Stimulated activated CD4-positive, alpha-beta T cell treated with anti-CD3 and anti-CD28 coated beads, Interleukin-15, amount 100 ng/mL, for 24 hours (primary cell): ENCODE results near the gene PRKAG2.
A peak's percentile ranks its signal among the peaks of the same experiment; 100 is the strongest.
"Not testable (repeated sequence)": the region's sequence is repeated elsewhere in the genome, so short reads cannot be mapped to it uniquely, and the experiment has no call there.

Source experiments
- DNase-seq: peaks from one replicate; pipeline ENCODE4 v3.0.0-alpha.2; 2020

PRKAG2 gene

DNA sequence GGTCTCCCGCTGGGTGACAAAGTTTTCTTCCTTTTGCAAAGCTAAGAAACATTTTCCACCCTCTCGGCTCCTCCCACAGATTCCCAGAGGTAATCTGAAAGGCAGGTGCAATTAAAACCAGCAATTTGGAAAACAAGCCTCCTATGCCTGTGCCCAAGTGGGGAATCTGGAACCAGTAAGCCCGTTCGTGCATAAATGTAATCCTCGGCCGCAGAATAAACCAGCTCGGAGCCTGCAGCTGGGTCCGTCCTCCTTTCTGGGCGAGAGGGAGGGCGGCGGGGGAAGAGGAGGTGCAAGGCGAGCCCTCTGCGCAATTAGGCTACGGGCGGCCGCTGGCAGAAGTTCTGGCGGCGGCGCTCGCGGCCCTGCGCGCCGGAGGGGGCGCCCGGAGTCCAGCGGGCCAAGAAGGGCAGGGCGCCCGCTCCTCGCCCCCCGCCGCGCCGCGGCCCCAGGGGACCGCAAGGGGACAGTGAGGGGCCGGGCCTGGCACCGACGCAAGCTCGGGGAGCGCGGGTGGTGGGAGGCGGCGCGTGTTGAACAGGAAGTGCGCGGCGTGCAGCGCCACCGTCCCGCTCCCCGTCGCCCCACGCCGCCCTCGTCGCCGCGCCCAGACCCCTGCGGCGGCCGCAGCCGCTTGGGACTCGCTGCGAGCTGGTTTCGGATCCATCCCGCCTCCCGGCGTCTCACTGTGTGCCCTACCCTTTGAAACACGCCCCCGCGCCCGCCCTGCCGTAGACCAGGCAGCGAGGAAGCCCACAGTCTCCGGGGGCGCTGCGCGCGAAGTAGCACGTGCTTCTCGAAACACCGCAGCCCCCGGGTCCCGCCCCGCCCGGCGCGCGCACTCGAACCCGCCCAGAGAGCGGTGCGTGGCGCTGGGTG is at the start of gene PRKAG2:
Gene PRKAG2, minus strand, starts transcription at position 217 of the 879 bp plus-strand sequence. CDS start 495 bp downstream, outside the sequence.
- DNase-seq = peak; percentile 84

DNA sequence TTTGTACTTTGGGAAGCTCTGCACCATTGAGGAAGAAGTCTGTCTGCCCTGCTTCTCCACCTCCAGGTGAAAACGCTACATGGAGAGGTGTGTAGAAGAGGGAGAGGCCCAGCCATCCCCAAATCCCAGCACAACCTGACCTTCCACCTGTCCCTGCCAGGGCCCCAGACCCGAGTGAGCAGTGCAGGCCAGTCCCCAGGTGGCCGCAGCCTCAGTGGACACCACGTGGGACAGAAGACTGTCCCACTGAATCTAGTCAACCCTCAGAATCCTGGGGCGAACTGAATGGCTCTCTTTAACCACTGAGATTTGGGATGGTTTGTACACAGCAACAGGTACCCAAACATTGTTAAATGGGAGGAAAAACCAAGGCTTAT is 49.4 kb upstream of the PRKAG2 start:
- no peak for DNase-seq

DNA sequence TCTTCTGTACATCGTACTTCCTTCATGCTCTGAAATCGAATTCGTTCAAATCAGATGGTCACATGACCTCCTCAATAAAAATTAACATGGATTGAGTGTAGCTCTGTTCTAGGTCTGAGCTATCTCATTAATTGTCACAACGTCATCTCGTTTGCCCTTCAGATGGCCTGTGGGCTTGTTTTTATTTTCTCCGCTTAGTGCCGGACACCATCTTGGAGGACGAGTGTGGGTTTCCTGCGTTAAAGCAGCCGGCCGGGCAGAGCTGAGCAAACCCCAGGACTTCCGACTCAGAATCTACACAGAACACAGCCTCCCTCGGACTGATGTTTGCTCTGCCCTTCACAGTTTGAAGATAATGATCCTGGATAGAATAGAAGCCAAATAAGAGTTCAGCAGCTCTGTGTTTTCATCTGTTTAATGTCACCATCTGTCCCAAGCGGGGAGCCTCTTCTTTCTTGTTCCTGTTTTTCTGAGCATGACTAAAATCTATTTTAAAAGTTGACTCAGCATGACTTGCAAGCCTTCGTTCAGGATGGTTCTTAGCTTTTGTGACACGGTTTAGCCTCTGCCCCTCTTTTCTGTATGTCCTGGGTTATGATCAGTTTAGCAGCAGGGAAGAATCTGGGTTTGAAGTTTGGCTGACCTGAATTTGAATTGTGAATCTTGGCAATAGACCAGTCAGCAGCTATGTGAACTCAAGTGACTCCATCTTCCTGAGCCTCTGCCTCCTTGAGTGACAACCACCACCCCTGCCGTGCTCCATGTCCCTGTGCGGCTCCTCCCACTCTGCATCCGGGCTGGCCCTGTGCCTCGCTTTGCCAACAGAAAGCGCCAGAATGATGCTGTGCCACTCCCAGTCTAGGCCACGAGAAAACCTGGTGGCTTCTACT is 48.8 kb upstream of the PRKAG2 start:
- peak; percentile 33 for DNase-seq

DNA sequence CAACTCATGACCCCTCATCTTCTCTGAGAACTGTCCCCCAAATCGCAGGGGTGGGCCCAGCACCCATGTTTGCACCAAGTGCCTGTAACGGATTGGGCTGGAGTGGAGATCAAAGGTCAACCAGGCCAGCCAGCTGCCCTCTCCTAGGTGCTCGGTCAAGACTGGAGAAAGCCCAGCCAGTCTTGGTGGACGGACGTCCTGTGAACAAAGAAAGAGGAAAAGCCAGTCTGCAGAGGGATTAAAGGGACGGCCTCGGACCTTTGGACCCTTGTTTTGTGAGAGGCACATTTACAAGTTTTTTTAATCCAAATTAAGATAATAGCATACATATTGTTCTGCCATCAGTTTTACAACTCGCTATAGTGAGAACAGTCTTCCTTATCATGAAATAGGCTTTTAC is 47.6 kb upstream of the PRKAG2 start:
- no peak for DNase-seq

DNA sequence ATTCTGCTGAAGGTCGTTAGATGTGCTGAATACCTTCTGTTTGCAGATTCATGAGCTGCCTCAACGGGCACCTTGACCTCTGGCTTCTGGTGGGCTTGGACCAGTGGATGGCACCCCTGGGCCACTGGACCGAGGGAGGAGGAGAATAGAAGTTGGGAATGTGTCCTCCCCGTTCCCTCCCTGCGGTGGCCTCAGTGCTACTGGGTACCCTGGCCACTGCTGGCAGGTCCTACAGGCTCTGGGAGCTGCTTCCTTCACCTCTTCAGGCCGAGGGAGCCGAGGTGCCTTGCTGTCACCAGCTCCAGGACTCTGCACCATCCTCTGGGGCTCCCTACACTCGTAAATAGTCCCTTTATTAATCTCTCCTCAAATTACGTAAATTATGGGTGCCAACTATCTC is 47.1 kb upstream of the PRKAG2 start:
- DNase-seq = no peak

DNA sequence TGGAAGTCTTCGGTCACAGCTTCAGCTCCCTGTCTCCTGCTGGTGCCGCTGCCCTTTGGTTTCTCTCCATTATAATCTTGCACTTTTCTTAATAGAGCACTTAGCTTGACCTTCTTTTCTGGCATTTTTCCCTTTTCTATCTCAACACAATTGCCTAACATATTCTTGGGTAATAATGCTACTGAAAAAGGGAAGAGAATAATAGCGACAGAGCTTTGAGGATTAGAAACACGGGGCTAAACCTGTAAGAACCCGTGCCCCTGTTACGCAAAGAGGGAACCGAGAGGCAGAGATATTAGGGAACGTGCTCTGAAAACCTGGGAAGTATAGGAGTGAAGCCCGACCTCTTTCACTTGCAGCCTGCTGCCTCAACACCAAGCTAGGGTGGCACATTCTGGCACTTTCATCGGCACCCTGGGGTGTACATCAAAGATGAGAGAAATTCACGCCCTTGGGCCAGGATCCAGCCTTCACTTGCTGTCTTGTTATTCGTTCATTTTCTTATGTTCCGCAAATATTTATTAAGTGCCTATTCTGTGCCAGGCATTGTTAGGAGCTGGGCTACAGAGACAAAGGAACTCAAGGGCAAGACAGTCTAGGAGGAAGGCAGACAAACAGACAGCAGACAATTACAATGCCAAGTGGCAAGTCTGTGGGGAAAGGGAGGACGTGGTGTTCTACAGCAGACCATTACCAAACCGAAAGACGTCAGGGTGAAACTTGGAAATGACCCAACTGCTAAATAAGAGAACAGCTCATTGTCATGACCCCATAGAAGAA is 46.4 kb upstream of the PRKAG2 start:
- no peak for DNase-seq

DNA sequence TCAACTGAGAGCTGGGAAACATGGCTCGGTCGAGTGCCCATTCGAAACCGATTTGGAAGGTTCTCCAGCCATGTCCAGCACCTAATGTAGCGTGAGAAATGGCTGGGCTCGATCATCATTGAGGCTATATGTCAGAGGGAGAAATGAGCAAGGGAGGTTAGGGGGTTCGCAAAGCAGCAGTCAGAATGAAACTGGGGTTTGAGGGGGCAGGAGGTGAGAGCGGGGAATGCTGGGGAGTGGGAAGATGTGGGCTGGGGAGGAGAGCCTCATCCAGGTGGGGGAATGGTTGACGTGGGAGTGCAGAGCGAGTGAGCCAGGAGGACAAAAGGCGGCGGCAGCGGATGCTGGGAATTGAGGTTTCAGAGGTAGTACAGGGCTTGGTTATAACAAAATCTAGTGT is 44.5 kb upstream of the PRKAG2 start:
- no peak for DNase-seq

DNA sequence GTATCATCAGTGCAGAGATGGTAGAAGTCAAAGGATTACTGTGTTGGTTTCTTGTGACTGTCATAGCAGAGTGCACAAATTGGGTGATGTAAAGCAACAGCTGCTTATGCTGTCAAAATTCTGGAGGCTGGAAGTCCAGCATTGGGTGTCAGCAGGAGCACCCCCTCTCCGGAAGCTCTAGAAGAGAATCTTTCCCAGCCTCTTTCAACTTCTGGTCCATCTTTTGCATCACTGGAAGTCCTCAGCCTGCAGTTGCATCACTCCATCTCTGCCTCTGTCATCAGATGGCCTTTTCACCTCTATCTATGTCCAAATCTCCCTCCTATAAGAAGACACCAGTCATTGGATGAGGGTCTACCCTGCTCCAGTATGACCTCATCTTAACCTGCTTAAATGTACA is 43.6 kb upstream of the PRKAG2 start:
- DNase-seq = no peak

DNA sequence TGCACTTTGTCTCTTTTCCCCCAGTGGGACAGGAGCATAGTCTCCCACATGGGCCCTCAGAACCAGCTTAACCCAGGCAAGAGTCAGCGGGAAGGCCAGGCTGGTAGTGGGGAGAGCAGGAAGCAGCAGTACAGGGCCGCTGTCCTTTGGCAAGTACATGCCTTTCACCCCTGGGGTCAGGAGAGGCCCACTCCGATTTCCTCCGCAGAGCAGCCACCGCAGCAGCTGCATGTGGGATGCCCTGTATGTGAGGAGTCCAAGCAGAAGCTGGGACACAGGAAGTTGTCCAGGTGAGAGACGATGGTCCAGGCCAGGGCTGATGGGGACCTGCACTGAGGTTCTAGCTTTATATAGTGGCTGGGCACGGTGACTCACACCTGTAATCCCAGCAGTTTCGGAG is 42.7 kb upstream of the PRKAG2 start:
- DNase-seq = no peak

DNA sequence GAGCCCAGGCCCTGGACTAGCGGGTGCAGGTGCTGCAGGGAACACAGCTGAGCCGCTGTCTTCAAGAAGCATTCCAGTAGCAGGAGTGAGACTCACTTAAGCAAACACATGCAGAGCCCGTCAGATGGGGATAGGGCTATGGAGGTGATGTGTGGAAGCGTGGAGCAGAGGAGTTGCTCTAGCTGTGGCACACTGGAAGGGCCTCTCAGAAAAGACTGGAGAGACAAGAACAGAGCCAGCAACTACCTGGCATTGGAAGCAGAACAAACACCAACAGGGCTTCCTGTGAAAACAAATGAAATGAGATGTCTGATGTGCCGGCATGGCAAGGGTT is 41.6 kb upstream of the PRKAG2 start:
- DNase-seq = no peak

DNA sequence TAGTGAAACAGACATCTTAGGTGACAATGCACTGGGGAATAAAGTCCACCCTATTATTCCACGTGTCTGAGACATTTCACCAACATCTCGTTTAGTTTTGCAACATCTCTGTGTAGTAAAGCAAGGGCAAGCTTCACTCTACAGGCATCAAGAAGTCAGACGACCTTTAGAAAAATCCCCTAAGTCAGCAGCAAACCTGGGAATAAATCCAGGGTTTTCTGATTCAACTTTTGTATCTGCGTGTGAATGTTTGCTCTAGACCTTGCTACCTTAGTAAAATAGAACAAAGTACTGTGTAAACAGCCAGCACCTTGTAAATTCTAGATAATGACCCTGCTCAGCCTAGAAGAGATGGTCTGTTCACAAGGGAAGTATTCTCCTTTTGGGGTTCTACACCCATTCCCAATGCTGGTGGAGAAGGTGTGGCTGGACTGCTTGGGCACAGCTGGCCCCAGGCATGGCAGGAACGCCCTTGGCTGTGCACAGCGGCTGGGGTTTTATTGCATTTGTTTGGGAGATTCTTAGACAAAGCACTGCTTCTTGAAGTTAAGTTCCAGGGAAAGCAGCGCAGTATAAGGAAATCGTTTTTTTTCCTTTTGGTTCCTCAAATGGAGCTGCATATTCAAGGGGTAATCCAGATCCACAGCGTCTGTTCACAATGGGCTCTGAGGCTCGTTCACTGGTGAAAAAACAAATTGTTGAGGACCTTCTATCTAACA is 41.0 kb upstream of the PRKAG2 start:
- no peak for DNase-seq

DNA sequence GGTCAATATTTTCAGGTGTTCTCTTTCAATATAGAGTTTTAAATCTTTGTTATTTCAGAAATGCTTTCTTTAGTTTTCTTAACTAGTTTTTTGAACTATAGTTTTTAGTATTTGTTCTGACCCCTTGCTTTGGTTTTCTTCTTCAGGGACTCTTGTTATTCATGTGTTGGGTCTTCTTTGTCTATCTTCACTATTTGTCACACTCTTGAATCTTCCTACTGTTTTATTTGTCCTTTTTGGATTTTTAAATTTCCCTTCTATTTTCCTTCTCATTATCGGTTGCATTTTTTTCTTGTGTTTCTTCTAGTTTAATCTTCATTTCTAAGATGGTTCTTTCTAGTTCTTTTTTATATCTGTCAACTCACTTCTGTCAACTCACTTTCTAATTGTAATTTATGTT is 37.1 kb upstream of the PRKAG2 start:
- DNase-seq = no peak

DNA sequence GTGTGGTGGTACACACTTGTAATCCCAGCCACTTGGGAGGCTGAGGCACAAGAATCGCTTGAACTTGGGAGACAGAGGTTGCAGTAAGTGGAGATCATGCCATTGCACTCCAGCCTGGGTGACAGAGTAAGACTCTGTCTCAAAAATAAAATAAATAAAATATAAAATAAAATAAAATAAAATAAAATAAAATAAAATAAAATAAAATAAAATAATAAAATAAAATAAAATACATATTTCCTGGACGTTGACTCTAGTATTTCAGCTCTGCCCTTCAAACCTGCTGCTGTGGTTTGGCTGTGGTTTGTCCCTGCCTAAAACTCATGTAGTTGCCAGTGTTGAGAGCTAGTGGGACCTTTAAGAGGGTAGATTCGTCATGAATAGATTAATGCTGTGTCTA is 33.7 kb upstream of the PRKAG2 start:
- DNase-seq = not testable (repeated sequence)

DNA sequence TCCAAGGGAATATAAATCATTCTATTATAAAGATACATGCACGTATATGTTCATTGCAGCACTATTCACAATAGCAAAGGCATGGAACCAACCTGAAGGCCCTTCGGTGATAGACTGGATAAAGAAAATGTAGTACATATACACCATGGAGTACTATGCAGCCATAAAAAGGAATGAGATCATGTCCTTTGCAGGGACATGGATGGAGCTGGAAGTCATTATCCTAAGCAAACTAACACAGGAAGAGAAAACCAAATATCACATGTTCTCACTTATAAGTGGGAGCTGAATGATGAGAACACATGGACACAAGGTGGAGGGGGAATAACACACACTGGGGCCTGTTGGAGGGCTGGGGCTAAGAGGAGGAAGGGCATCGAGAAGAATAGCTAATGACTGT is 30.2 kb upstream of the PRKAG2 start:
- not testable (repeated sequence) for DNase-seq

DNA sequence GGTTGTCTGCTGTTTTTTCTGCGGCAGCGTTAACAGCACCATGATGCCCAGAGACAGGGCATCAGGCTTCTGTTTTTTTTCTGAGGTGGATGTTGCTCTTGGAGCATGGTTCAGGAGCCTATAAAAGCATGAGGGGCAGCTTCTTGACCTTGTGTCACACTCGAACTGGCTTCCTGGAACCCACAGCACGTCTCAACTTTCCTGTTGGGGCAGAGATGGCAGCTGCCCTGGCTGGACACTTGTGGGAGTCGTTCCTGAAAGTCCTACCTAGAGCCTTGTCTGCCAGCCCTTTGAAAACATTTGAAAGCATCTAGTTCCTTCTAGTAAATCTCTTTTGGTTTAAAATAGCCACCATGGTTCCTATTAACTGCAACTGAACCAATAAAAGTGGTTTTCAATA is 28.9 kb upstream of the PRKAG2 start:
- DNase-seq = no peak

DNA sequence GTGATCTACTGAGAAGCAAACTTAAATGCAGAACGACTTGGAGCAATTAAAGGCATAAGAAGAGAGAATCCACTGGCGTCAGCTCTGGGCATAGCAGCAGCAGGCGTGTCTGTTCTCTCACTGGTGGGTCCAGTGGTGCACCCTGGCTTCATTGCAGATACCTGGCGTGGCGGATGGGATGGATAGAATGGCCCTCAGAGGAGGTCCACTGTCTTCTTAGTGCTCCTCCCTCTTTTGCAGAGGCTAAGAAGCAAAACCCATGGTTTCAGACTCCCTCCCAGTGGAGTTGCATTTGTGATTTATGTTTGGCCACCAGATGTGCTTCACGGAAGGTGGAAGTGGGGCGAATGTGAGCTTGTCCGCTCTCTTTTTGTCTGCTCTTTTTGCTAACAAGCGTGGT is 28.4 kb upstream of the PRKAG2 start:
- DNase-seq = no peak

DNA sequence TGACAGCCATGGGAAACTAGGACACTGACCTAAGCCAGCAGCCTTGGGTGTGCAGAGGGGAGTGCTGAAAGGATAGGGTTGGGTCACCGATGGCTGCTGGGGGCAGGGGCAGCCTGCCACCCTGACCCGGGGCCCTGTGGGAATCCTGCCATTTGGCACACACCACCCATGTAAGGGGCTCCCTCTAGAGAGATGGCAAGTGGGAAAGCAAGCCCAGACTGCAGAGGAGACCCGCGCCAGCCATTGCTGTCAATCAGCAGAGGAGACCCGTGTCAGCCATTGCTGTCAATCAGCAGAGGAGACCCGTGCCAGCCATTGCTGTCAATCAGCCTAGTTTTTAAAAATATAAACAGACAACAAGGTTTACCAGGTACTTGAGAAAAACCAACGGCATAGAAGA is 27.4 kb upstream of the PRKAG2 start:
- no peak for DNase-seq

DNA sequence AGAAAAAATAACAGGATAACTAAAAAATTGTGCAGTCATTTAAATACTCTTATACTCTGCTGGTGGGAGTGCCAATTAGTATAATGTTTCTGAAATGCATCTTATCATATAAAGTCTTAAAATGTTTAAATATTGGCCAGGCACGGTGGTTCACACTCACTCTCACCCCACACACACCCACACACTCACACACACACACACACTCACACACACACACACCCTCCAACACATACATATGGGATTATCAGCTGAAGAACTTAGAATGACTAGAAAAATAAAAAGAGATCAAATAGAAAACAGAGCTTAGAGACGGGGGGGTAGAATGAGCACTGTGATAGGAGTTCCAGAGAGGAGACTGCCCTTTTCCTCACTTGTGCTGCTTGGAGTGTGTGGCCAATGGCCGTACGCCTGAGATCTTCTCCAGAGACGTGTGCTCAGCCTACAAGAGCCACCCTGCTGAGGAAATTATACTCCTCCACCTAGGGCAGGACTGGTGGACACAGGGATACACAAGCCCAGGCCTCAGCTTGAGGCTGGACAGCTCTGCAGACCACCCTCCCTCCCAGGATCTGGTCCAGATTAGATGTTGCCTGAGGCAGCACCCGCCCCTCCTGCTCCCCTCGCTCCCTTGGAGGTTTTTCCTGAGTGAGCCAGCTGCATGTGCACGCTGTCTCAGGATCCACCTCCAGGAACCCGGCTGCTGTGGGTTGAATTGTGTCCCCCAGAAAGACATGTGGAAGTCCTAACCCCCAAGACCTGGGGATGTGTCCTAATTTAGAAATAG is 26.5 kb upstream of the PRKAG2 start:
- DNase-seq = no peak

DNA sequence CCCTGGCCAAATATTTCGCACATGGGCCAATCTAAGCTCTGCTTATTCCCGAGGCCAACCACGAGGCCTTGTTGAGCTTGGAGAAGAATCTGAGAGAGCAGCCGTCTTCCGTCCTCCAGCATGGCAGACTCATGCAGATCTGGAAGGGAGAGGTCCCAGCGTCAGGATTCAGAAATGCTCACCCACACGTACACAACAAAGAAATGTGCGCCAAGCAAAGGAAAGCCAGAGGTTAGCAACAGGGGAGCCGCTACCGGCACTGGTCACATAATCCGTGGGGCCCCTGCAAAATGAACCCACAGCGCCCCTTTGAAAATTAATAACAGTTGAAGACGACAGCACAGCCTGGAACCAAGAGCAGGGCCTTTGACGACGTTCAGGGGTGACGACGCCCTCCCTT is 25.4 kb upstream of the PRKAG2 start:
- DNase-seq = no peak

DNA sequence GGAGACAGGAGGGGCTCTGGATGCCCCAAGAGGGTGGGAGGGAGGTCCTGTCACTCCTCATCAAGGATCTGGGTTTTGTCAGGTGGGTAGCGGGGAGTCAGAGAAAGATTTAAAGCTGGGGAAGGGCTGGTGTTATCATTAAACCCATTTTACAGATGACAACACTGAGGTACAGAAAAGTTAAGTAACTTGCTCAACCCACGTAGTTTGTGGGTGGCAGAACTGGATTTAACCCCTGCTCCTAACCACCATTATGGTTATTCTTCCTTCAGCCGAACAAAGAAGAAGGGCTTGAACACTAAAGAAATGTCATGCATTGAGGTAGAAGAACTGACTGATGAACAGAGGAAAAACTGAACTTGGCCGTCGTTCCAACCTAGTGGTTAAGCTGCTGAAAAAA is 24.9 kb upstream of the PRKAG2 start:
- DNase-seq = no peak

DNA sequence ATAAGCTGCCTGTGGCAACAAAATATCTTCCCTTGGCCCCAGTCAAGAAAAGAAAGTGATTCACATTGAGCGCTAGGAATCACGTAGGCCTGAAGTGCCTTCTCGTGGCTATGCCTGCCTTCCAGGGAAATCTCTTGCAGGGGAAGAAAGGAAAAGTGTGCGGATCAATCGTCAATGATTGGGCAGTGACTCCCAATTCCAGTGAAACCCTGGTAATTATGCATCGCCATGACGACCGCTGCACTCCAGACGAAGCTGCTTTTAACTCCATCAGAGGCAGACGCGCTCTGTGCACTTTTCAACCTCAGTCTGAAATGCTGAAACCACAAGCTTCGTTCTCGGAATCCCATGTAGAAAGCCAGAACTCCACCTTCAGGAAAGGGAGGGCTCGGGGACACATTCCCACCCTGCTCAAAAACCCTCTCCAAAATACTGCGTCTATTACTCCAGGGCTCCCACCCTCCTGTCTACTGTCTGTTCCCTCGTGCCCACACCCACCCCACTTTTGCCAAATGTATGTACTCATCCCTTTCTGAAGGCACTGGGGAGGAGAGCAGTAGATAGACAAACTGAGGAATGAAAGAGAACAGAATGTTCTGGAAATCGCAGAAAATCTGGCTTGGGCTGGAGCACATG is 24.2 kb upstream of the PRKAG2 start:
- DNase-seq = no peak
